ENCODE measurements around the gene COASY.
"Not testable (repeated sequence)": the region's sequence is repeated elsewhere in the genome, so short reads cannot be mapped to it uniquely, and the experiment has no call there.

The COASY gene

DNA sequence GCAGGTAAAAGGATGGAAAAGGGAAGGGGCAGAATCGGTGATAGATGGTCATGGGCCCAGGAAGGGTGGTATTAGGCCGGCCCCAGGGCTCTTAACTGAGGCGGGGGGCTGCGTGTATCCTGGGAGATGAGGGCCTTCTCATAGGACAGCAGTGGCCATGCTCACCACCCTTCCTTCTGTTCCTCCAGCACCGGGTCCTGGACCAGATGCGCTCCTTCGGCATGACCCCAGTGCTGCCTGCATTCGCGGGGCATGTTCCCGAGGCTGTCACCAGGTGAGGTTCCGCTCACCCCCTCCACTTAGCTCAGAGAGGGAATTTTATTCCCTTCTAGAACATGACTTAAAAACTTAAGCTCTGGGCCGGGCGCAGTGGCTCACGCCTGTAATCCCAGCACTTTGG is 23.5 kb upstream of the COASY start:
- no peak for DNase-seq (ENCODE audit: low read depth)
- no peak overlapping the region for H3K4me3 ChIP-seq (ENCODE audit: low read depth, low read length)
- TF ChIP-seq, protein P1, sequence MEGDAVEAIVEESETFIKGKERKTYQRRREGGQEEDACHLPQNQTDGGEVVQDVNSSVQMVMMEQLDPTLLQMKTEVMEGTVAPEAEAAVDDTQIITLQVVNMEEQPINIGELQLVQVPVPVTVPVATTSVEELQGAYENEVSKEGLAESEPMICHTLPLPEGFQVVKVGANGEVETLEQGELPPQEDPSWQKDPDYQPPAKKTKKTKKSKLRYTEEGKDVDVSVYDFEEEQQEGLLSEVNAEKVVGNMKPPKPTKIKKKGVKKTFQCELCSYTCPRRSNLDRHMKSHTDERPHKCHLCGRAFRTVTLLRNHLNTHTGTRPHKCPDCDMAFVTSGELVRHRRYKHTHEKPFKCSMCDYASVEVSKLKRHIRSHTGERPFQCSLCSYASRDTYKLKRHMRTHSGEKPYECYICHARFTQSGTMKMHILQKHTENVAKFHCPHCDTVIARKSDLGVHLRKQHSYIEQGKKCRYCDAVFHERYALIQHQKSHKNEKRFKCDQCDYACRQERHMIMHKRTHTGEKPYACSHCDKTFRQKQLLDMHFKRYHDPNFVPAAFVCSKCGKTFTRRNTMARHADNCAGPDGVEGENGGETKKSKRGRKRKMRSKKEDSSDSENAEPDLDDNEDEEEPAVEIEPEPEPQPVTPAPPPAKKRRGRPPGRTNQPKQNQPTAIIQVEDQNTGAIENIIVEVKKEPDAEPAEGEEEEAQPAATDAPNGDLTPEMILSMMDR (conservative IDR thresholded peaks at IDR 0.05; ENCODE audit: low read depth, low read length) = no peak

DNA sequence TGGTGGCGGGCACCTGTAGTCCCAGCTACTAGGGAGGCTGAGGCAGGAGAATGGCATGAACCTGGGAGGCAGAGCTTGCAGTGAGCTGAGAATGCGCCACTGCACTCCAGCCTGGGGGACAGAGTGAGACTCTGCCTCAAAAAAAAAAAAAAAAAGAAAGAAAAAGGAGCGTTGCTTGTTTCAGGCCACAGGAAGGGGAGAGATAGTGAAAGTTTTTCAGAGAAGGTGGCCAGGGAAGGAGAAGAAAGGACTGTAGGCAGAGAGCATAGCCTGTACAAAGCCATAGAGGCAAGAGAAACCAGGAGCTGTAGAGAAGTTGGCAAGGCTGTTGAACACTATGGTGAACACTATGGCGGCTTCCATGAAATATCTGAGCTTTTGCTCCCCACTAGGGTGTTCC is 21.4 kb upstream of the COASY start:
- not testable (repeated sequence) for H3K4me3 ChIP-seq (ENCODE audit: low read depth, low read length); DNase-seq (ENCODE audit: low read depth)

DNA sequence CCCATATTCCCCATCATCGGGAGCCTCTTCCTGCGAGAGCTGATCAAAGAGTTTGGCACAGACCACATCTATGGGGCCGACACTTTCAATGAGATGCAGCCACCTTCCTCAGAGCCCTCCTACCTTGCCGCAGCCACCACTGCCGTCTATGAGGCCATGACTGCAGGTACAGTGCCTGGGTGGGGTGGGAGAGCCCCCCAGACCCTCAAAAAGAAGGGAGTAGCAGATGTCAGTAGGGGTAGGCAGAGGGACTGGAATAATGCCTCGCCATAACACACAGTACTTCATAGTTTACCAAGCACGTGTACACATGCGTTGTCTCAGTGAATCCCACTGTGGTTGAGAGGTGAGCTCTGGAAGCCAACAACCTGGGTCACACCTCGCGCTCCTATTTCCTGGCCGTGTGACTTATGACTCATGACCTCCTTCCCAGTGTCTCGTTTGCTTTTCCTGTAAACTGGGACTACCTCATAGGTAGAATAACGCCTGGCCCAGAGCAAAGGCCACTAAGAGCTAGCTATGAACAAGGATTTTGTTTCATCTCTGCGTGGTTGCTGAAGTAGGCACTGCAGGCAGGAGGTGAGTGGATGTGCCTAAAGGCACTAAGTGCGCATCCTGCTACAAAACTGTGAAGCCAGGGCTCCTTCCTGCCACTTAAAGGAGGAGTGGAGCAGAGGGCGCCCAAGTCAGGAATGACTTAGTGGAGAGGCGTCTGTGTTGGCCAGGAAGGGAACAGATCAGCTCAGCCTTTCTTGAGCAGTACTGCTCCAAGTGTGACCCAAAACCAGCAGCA is 20.7 kb upstream of the COASY start:
- TF ChIP-seq, protein P1 (conservative IDR thresholded peaks at IDR 0.05; ENCODE audit: low read depth, low read length) = no peak
- no peak for DNase-seq (ENCODE audit: low read depth)
- no peak overlapping the region for H3K4me3 ChIP-seq (ENCODE audit: low read depth, low read length)

DNA sequence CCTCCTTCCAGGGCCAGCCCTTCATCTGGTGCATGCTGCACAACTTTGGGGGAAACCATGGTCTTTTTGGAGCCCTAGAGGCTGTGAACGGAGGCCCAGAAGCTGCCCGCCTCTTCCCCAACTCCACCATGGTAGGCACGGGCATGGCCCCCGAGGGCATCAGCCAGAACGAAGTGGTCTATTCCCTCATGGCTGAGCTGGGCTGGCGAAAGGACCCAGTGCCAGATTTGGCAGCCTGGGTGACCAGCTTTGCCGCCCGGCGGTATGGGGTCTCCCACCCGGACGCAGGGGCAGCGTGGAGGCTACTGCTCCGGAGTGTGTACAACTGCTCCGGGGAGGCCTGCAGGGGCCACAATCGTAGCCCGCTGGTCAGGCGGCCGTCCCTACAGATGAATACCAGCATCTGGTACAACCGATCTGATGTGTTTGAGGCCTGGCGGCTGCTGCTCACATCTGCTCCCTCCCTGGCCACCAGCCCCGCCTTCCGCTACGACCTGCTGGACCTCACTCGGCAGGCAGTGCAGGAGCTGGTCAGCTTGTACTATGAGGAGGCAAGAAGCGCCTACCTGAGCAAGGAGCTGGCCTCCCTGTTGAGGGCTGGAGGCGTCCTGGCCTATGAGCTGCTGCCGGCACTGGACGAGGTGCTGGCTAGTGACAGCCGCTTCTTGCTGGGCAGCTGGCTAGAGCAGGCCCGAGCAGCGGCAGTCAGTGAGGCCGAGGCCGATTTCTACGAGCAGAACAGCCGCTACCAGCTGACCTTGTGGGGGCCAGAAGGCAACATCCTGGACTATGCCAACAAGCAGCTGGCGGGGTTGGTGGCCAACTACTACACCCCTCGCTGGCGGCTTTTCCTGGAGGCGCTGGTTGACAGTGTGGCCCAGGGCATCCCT is 18.5 kb upstream of the COASY start:
- no peak overlapping the region for H3K4me3 ChIP-seq (ENCODE audit: low read depth, low read length)
- no peak for DNase-seq (ENCODE audit: low read depth)
- TF ChIP-seq, protein P1 (conservative IDR thresholded peaks at IDR 0.05; ENCODE audit: low read depth, low read length) = no peak

DNA sequence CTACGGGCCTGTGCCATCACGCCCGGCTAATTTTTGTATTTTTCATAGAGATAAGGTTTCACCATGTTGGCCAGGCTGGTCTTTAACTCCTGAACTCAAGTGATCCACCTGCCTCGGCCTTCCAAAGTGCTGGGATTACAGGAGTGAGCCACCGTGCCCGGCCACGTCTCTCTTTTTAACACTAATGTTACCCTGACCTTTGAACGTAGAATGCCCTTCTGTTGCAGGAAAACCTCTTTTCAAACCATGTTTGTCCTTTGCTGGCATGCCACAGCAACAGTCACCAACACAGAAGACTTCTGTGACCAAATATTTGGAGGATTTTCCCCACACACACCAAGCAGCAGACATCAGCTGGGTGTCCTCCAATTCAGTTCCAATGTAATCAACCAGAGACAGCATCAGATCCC is 17.1 kb upstream of the COASY start:
- DNase-seq (ENCODE audit: low read depth) = no peak
- TF ChIP-seq, protein P1 (conservative IDR thresholded peaks at IDR 0.05; ENCODE audit: low read depth, low read length) = no peak
- H3K4me3 ChIP-seq (ENCODE audit: low read depth, low read length) = no peak overlapping the region

DNA sequence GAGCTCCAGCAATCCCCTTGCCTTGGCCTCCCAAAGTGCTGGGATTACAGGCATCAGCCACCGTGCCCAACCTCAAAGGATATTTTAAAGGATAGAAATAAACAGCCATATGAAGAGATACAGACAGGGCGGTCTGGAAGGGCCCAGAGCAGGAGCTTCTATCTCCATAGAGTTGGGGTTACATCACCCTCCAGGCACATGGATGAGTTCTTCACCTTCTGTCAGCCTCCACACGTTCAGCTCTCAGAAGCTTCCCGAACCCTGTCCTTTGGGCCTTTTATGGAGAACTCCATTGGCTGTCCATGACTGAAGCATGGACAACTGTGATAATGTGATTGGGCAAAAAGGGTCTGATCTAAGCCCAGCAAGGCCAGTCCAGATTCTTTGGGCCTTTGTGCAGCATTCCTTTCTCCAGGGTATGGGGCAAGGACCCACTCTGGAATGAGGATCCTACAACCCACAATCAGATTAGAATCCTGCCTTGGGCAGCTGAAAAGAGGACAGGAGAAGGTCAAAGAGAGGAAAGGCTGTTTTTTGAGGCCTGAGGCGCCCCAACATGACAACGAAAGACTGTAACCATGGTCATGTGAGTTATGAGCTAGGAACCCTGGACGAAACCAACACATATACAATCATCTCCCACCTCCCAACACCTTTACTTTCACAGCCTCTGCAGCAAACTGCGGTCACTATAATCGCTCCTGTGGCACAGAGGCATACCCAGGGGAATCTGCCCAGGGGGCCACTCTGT is 16.0 kb upstream of the COASY start:
- not testable (repeated sequence) for DNase-seq (ENCODE audit: low read depth); H3K4me3 ChIP-seq (ENCODE audit: low read depth, low read length)

DNA sequence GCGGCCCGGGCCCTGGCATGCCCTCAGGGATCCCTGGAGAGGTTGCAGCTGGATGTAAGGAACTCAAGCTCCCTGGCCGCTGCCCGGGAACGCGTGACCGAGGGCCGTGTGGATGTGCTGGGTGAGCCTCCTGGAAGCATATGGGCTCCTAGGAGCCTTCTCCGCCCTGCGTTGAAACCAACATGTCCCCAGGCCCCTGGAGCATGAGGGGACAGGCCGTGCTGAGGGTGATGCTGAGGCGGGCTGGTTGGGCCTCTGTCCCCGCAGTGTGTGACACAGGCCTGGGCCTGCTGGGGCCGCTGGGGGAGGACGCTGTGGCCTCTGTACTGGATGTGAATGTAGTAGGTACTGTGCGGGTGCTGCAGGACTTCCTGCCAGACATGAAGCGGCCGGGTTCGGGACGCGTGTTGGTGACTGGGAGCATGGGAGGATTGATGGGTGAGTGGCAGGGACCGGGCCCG is 14.9 kb upstream of the COASY start:
- TF ChIP-seq, protein P1 (conservative IDR thresholded peaks at IDR 0.05; ENCODE audit: low read depth, low read length) = no peak
- DNase-seq (ENCODE audit: low read depth) = no peak
- no peak overlapping the region for H3K4me3 ChIP-seq (ENCODE audit: low read depth, low read length)

Measured in choroid plexus epithelial cell (primary cell).